Cortex of kidney (tissue), 1 donor: ENCODE results near the gene PIK3CD.
"Not testable (repeated sequence)": the region's sequence is repeated elsewhere in the genome, so short reads cannot be mapped to it uniquely, and the experiment has no call there.

Experiments used
- DNase-seq: peaks from one replicate; lab custom pipeline; 2025; lab: John Stamatoyannopoulos, UW

PIK3CD gene

DNA sequence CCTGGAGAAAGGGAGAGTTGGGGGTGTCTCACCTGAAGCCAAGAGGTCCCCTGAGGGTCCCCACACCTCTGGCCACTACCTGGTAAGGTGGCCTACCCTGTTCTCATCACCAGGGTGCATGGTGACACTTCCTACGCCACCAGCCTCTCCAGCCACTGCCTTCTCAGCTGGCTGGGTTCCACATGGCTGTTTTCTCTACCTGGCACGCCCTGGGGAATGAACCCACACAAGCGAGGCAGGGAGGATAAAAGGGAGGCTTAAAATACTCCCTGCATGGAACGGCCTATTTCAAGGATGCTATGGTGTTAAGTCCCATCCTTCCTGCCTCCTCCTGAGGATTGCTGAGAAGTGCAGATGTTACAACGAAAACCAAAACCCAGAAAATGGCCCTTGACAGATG, 84.7 kb downstream of the PIK3CD start:
- no peak for DNase-seq

DNA sequence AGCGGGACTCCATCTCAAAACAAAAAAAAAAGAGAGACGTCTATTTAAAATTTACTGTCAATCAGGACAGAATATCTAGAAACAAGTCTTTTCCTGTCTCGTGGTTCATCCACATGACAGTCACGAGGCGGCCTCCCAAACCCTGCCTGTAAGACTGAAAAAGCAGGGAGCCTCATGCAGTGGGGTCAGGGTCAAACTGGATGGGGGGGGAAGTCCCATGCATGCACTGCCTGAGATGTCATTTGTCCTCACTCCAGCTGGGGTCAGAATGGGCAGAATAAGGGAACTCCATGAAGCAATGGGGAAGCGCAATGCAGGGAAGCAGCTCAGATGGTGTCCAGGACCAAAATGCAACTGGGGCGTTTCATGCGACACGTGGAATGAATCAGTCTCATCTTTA, 85.5 kb downstream of the PIK3CD start:
- DNase-seq = no peak

DNA sequence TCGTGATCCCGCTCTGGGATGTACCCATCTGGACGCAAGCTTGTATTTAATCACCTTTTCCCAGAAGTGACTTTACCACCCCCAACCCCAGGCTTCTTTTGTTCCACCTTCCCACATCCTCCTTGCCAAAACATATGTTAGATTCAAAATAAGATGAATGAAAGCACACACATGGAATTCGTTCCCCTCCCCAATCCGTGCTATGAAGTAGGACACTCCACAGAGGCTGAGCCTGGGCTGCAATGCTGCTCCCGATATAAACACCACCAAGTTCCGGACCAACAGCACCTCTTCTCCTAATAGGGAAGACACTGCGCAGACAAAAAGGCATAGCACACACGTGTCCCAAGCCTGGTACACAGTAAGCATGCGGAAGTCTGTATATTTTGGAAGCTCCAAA, 86.1 kb downstream of the PIK3CD start:
- no peak for DNase-seq

DNA sequence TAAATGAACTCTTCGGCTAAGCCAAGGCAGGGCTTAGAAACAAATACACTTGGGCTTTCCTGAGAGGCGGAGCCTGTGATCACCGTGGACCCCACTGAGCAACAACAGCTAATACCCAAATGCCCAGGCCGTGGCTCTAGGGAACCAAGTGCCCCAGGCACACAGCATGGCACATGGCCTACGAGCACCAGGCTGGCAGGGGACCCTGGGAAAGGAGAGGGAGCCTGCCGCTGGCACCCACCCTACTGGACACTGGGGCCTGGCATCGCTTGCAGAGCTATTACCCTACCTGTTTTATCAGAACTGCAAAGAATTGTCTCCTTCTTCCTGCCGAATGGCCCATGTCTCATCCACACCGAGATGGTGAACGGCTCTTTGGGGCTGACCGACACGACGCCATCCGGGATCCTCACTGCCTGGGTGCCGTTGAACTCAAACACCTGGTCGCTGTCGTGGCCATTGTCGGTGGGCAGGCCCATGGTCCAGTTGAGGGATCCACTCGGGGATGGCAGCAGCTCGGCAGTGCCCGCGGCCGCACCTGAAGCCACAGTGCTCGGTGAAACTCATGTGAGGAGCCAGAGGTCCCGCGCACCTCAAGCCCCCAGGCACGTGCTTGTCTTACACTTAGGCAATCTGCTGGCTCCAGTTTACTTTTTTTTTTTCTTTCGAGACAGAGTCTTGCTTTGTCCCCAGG, 92.7 kb downstream of the PIK3CD start:
- DNase-seq = no peak

DNA sequence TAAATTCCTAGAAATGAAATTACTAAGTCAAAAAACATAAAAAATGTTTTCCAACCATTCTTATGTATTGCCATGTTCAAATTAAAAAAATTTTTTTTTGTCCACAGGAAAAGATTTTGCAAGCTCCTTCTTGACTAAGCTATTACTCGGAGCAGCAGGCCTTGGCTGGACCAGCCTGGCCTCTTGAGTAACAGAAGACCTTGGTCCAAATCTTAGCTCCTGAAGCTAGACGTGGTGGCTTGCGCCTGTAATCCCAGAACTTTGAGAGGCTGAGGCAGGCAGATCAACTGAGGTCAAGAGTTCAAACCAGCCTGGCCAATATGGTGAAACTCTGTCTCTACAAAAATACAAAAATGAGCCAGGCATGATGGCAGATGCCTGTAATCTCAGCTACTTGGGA, 94.7 kb downstream of the PIK3CD start:
- no peak for DNase-seq

DNA sequence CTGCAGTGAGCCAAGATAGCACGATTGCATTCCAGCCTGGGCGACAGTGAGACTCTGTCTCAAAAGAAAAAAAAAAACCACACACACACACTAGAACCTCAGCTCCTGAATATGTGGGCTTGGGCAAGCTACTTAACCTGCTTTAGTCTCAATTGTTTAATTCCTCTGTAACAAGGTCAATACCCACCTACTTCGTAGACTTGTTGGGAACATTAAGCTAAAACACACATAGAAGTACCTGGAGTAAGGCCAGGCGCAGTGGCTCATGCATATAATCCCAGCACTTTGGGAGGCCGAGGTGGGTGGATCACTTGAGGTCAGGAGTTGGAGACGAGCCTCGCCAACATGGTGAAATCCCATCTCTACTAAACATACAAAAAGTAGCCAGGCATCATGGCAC, 95.1 kb downstream of the PIK3CD start:
- no peak for DNase-seq

DNA sequence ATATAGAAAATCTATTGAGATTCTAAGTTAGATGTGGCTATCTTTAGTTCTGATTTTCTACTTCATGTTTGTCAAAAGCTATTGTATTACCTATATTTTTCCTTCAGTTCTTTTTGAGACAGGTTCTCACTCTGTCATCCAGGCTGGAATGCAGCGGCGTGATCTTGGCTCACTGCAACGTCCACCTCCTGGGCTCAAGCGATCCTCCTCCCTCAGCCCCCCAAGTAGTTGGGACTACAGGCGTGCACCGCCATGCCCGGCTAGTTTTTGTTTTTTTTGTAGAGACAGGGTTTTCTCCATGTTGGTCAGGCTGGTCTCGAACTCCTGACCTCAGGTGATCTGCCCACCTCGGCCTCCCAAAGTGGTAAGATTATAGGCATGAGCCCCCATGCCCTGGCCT, 96.9 kb downstream of the PIK3CD start:
- DNase-seq = not testable (repeated sequence)

DNA sequence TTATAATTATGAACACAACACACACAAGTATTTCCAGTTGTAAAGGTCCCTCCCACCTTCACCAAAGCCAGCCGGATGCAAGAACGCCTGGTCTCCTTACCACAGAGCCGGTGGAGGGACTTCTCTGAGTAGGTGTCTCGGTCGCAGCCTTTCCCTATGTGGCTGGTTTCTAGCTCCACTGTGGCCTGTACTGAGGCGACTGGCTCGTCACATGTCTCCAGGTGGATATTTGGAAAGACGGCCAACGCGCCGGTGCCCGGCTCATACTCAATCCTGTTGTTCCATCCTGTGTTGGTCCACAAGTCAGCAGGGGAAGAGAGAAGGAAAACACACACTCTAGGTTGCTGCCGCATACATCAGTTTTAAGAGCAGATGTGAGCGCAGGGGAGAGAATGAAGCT, 97.8 kb downstream of the PIK3CD start:
- DNase-seq = no peak

DNA sequence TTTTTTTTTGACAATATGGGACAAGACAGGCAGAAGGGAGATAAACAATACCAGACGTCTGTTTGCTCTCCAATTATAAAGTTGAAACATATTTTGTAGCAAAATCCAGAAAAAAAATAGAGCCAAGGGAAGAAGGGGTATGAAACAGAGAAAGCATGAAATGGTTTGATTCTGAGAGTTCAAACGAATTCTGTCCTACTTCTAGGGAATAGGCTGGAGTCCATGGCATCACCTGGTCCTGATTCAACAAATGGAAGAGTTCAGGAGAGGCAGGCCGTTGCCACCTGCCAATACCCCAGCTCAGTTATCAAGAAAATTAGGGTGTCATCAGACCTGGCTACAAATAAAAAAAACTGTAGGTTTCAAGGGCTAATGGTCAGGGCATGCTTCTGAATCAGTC, 100.4 kb downstream of the PIK3CD start:
- DNase-seq = no peak

DNA sequence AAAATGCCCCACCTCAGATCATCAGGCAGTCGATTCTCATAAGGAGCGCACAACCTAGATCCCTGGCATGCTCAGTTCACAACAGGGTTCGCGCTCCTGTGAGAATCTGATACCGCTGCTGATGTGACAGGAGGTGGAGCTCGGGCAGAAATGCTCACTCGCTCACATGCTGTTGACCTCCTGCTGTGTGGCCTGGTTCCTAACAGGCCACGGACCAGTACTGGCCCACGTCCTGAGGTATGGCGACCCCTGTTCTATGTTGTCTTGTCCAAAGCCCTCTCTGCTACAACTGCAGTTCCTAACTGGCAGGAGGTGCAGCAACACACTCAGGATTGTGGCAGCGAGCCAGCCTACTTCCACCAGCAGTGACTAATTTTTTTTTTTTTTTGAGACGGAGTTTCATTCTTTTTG, 101.6 kb downstream of the PIK3CD start:
- DNase-seq = no peak

DNA sequence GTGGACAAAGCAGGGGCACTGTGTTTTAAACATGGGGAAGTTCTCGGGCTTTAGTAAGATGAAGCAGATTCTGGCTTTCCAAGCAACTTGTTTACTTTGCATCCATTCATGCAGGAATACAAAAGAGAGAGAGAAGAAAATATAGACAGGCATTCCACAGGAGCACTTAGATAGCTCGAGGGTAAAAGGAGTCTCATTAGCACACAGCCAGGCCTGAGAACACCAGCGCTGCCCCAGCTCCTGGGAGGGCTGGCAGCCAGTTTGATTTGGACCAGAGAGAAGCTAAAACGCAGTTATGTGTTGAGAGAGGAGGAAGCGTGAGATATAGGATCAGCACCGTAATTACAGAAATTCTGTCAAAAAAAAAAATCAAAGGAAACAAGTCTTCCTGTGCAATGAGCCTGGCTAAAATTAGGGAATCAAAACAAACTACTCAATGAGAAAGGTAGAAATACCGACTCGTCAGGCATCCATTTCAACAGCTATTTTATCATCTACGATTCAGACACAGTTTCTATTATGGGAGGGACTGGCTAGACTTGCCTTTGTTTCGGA, 104.0 kb downstream of the PIK3CD start:
- no peak for DNase-seq

DNA sequence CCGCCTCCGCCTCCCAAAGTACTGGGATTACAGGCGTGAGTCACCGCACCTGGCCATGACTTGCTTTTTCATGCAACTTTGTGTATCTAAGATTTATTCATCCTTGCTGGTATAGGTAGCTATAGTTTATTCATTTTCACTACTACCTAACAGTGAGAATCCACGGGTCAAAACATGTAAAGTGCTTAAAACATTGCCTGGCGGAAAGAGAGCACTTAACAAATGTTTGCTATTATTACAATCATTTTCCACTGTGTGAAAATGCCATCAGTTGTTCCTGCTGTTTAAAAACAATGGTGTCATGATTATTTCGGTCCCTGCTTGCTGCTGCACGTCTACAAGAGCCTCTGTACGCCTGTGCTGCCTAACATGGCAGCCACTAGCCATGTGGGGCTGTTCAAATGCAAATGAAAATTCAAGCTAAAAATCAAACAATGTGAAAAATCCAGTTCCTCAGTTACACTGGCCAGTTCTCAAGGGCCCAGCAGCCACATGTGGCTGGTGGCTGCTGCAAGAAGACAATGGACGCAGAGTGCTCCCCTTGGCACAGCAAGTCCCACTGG, 107.1 kb downstream of the PIK3CD start:
- no peak for DNase-seq

DNA sequence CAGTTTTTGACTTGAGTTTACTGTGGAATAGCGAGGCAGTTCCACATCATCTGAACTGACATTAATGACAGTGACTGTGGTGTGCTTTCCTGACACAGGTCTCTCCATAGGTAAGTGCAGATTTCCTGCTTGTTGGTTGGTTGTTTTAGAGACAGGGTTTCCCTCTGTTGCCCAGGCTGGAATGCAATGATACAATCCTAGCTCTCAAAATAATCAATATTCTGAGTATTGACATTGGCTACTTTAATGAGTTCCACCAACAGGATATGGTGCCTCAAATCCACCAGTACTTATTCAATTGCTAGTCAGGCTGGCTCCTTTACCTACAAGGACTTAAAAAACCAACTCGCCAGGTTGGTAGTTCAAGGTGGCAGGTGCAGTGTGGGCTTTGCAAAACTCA, 108.4 kb downstream of the PIK3CD start:
- no peak for DNase-seq

DNA sequence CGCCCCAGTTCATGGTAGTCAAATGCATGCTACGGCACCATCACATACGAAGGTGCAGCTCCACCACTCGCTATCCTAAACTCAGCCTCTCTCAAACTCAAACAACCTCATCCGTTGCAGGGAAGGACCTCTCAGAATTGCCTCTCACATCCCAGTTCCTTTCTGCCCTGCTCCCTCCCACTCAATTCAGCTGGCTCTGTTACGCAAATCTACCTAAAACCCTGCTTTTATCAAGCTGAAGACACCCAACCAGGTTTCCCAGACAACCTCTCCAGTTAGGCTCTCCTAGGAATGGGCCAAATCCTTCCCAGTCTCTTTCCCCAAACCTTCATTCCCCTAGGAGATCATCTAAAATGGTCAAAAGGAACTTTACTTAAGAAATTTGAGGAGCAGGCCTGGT, 109.3 kb downstream of the PIK3CD start:
- no peak for DNase-seq

DNA sequence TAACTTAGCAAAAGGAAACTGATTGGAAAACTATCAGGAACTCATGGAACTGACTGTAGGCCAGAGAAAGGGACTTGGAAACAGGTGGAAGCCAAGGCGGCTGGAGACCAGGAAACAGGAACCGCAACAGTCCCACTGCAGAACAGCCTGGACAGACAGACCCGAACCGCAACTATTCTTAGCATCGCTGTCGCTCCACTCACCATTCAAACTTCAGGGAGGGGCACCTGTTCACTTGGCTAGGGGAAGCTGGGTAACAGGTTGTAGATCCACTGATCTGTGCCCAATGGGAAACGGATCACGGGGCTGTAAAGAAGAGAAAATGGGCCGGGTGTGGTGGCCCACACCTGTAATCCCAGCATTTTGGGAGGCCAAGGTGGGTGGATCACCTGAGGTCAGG, 110.3 kb downstream of the PIK3CD start:
- DNase-seq = no peak

DNA sequence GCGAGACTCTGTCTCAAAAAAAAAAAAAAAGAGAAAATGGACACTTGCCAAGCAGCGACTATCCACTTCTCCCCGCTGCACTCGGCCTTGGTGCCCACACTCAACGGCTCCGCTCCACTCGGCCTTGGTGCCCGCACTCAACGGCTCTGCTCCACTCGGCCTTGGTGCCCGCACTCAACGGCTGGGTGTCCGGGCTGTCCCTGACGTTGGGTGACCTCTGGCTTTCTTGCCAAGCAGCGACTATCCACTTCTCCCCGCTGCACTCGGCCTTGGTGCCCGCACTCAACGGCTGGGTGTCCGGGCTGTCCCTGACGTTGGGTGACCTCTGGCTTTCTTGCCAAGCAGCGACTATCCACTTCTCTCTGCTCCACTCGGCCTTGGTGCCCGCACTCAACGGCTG, 110.9 kb downstream of the PIK3CD start:
- not testable (repeated sequence) for DNase-seq

DNA sequence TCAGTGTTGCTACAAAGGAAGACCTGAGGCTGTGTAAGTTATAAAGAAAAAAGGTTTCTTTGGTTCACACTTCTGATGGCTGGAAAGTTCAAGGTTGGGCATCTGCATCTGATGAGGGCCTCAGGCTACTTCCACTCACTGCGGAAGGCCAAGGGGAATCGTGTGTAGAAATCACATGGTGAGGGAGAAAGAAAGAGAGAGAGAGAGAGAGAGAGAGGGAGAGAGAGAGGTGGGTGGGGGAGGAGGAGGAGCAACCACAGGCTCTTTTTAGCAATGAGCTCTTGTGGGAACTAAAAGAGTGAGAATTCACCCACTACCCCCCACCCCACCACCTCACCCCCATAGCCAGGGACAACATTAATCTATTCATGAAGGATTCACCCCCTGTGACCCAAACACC, 112.4 kb downstream of the PIK3CD start:
- no peak for DNase-seq

DNA sequence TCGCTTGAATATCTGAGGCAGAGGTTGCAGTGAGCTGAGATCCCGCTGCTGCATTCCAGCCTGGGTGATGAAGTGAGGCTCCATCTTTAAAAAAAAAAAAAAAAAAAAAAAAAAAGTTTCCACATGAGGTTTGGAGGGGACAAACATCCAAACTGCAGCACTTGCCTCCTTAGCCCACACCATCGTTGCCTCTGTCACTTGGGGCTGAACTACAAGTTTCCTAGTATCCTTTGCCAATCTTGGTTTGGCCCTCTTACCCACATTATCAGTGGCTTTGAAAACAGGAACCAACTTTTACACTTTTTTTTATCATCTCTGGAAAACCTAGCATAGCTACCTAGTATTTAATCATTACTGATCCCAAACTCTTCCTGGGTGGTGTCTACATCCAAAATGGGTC, 113.0 kb downstream of the PIK3CD start:
- DNase-seq = no peak

DNA sequence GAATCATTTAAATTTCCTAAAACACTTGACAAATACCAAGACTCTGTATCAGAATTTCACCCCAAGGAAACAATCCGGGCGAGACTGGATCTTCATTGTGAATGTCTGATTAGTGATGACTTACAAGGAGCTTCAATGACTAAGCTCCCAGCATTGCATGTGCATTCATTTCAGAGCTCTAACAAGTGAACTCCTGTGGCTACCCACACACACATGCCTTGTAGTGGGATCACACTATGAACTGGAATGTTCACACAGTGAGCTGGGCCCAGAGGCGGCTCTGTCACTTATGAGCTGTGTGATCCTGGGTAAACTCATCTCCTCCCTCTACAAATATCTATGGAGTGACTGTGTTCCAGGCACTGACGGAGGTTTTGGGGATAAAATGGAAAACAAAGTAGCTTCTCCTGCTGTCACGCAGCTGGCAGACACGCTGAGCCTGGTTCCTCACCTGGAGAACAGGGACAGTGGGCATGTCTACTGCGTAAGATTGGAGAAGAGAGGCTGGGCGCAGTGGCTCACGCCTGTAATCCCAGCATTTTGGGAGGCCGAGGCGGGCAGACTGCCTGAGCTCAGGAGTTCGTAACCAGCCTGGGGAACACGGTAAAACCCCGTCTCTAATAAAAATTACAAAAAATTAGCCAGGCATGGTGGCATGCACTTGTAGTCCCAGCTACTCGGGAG, 115.4 kb downstream of the PIK3CD start:
- no peak for DNase-seq

DNA sequence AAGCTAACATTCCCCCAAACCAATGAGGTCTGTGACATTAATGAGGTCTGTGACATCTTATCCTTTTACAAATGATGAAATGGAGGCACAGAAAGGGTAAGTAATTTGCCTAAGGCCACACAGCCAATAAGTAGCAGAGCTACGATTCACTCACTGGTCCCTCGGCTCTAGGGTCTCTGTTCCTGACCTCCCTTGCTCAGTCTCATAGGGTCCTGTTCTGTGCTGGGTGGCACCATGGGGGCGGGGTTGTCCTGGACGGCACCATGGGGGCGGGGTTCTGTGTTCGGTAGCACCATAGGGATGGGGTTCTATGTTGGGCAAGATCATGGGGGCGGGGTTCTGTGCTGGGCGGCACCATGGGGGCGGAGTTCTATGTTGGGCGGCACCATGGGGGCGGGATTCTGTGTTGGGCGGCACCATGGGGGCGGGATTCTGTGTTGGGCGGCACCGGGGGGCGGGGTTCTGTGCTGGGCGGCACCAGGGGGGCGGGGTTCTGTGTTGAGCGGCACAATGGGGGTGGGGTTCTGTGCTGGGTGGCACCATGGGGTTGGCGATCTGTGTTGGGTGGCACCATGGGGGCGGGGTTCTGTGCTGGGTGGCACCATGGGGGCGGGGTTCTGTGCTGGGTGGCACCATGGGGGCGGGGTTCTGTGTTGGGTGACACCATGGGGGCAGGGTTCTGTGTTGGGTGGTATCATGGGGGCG, 116.6 kb downstream of the PIK3CD start:
- DNase-seq = no peak

DNA sequence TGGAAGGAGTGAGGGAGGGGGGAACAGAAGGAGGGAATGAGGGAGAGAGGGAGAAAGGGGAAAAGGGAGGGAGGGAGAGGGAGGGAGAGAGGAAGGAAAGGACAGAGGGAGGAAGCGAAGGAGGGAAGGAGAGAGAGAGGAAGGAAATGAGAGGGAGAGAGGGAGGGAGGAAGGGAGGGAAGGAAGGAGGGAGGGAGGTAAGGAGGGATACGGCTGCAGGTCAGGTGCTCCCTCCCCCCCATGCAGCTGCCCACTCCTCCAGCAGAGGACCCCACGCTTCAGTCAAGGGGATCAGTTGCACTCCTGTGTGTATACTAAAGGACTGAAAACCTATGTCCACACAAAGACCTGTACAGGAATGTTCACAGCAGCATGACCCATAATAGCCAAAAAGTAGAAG, 117.5 kb downstream of the PIK3CD start:
- DNase-seq = no peak

DNA sequence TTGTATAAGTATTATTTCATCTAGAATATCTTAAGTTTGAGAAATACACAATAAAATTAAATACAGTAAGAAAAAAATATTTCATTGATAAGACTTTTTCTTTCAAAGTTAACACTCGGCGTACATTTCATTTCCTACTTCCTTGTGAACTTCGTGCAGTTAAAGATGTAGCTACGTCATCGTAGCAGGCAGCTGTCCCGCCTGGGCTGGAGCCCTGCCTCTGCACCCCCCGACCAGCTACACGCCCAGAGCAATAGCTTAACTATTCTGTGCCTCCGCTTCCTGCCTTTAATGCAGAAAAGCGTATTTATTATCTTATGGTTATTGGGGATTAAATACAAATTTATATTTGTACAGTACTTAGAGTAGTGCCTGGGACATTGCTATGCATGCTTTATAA, 118.8 kb downstream of the PIK3CD start:
- no peak for DNase-seq
